SK-N-SH treated with all-trans-retinoic acid at 6 μM for 48 hours (cell line): ENCODE measurements around the gene TGFA.

Source experiments
- ATAC-seq: fragments of 200-7000 bp; cut with Tn5 transposase; 3 replicates; pipeline ENCODE4 v1.9.1; 2020; ENCODE audit warnings: mild to moderate bottlenecking, moderate library complexity
- ARNTL ChIP-seq: fragments of 450-650 bp; formaldehyde crosslinking; IDR thresholded peaks from 2 replicates; pipeline ENCODE4 v1.5.0; 2020; ENCODE audit warnings: low read depth, mild to moderate bottlenecking, moderate library complexity, borderline replicate concordance
- BACH2 ChIP-seq: fragments of 250-450 bp; sonication (Bioruptor Pico); IDR thresholded peaks from 2 replicates; pipeline ENCODE4 v1.9.0; 2021; ENCODE audit warnings: mild to moderate bottlenecking, borderline replicate concordance
- CSDC2 ChIP-seq: fragments of 250-450 bp; sonication (Bioruptor Pico); IDR thresholded peaks from 2 replicates; pipeline ENCODE4 v1.5.0; 2020; ENCODE audit warnings: mild to moderate bottlenecking, moderate library complexity
- CSRNP3 ChIP-seq: fragments of 250-450 bp; sonication (Bioruptor Pico); IDR thresholded peaks from 2 replicates; pipeline ENCODE4 v1.5.1; 2021; ENCODE audit warnings: mild to moderate bottlenecking, moderate library complexity
- ESRRG ChIP-seq: fragments of 250-450 bp; sonication (Bioruptor Pico); IDR thresholded peaks from 2 replicates; pipeline ENCODE4 v1.6.1; 2021; ENCODE audit warnings: mild to moderate bottlenecking
- GLIS3 ChIP-seq: fragments of 250-450 bp; sonication (Bioruptor Pico); IDR thresholded peaks from 2 replicates; pipeline ENCODE4 v1.5.0; 2020; ENCODE audit warnings: mild to moderate bottlenecking, moderate library complexity
- ISL1 ChIP-seq: fragments of 250-450 bp; sonication (Bioruptor Pico); IDR thresholded peaks from 2 replicates; pipeline ENCODE4 v2.1.2; 2022; ENCODE audit warnings: mild to moderate bottlenecking, moderate library complexity
- OSR1 ChIP-seq: fragments of 250-450 bp; sonication (Bioruptor Pico); IDR thresholded peaks from 2 replicates; pipeline ENCODE4 v1.8.0; 2022; ENCODE audit warnings: moderate library complexity, mild to moderate bottlenecking, inconsistent platforms
- POU6F1 ChIP-seq: fragments of 250-450 bp; sonication (Bioruptor Pico); IDR thresholded peaks from 2 replicates; pipeline ENCODE4 v1.8.0; 2021; ENCODE audit warnings: low read depth, mild to moderate bottlenecking, moderate library complexity, borderline replicate concordance
- PPARA ChIP-seq: fragments of 250-450 bp; sonication (Bioruptor Pico); IDR thresholded peaks from 2 replicates; pipeline ENCODE4 v1.5.0; 2020; ENCODE audit warnings: mild to moderate bottlenecking, borderline replicate concordance
- RARB ChIP-seq: fragments of 250-450 bp; sonication (Bioruptor Pico); IDR thresholded peaks from 2 replicates; pipeline ENCODE4 v1.8.0; 2021; ENCODE audit warnings: mild to moderate bottlenecking, moderate library complexity
- SNAI2 ChIP-seq: fragments of 250-450 bp; sonication (Bioruptor Pico); IDR thresholded peaks from 2 replicates; pipeline ENCODE4 v1.5.0; 2020; ENCODE audit warnings: mild to moderate bottlenecking, moderate library complexity
- TCF4 ChIP-seq: fragments of 250-450 bp; sonication (Bioruptor Pico); IDR thresholded peaks from 2 replicates; pipeline ENCODE4 v1.8.0; 2021; ENCODE audit warnings: mild to moderate bottlenecking, moderate library complexity, borderline replicate concordance
- TOX ChIP-seq: fragments of 250-450 bp; sonication (Bioruptor Pico); IDR thresholded peaks from 2 replicates; pipeline ENCODE4 v1.8.0; 2021; ENCODE audit warnings: mild to moderate bottlenecking, moderate library complexity, borderline replicate concordance
- ZC3H10 ChIP-seq: fragments of 250-450 bp; sonication (Bioruptor Pico); IDR thresholded peaks from 2 replicates; pipeline ENCODE4 v1.5.1; 2021; ENCODE audit warnings: mild to moderate bottlenecking, moderate library complexity
- ZFP3 ChIP-seq: fragments of 250-450 bp; sonication (Bioruptor Pico); IDR thresholded peaks from 2 replicates; pipeline ENCODE4 v1.5.0; 2020; ENCODE audit warnings: mild to moderate bottlenecking, moderate library complexity
- ZFP30 ChIP-seq: fragments of 450-650 bp; formaldehyde crosslinking; IDR thresholded peaks from 2 replicates; pipeline ENCODE4 v1.5.0; 2022; ENCODE audit warnings: mild to moderate bottlenecking, moderate library complexity
- ZNF565 ChIP-seq: fragments of 450-650 bp; formaldehyde crosslinking; conservative IDR thresholded peaks from 2 replicates; pipeline ENCODE4 v1.5.0; 2020; ENCODE audit warnings: low read depth, mild to moderate bottlenecking, moderate library complexity
- ZNF70 ChIP-seq: fragments of 450-650 bp; formaldehyde crosslinking; IDR thresholded peaks from 2 replicates; pipeline ENCODE4 v1.5.0; 2020; ENCODE audit warnings: mild to moderate bottlenecking, moderate library complexity
- ZNF8 ChIP-seq: fragments of 450-650 bp; formaldehyde crosslinking; IDR thresholded peaks from 2 replicates; pipeline ENCODE4 v1.5.0; 2020; ENCODE audit warnings: mild to moderate bottlenecking, moderate library complexity
- TF ChIP-seq, protein P1 (sequence below): fragments of 250-450 bp; sonication (Bioruptor Pico); IDR thresholded peaks from 2 replicates; pipeline ENCODE4 v1.8.0; 2020; ENCODE audit warnings: mild to moderate bottlenecking, moderate library complexity, borderline replicate concordance
- TF ChIP-seq, protein P2 (sequence below): fragments of 250-450 bp; sonication (Bioruptor Pico); IDR thresholded peaks from 2 replicates; pipeline ENCODE4 v1.5.1; 2020; ENCODE audit warnings: low read depth, mild to moderate bottlenecking, moderate library complexity

Gene TGFA

DNA sequence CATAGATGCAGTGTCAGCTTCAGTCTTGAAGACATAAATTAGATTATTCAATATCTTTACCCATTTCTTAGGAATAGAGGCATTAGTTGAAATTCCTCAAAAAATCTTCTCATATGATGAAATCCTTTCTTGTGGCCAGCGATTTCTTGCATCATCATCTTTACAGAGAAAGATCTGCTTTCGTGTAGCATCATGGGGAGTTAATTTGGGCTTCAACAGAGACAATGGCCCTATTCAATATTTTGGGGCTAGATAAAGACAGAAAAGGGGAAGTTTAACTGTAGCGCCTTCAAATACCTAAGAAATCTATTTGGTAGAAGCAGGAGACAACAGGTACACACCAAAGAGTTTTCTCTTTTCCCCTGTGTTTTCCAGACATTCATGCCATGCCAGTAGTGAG is 73.8 kb downstream of the TGFA start:
- no peak for TF ChIP-seq ZFP30
- no peak for TF ChIP-seq TCF4
- TF ChIP-seq, protein P1, sequence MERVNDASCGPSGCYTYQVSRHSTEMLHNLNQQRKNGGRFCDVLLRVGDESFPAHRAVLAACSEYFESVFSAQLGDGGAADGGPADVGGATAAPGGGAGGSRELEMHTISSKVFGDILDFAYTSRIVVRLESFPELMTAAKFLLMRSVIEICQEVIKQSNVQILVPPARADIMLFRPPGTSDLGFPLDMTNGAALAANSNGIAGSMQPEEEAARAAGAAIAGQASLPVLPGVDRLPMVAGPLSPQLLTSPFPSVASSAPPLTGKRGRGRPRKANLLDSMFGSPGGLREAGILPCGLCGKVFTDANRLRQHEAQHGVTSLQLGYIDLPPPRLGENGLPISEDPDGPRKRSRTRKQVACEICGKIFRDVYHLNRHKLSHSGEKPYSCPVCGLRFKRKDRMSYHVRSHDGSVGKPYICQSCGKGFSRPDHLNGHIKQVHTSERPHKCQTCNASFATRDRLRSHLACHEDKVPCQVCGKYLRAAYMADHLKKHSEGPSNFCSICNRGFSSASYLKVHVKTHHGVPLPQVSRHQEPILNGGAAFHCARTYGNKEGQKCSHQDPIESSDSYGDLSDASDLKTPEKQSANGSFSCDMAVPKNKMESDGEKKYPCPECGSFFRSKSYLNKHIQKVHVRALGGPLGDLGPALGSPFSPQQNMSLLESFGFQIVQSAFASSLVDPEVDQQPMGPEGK (CRISPR knock-in tag), result no peak
- no peak for TF ChIP-seq BACH2
- TF ChIP-seq POU6F1 (CRISPR knock-in tag), result no peak
- TF ChIP-seq ISL1 (CRISPR knock-in tag), result no peak
- TF ChIP-seq ZC3H10 (CRISPR knock-in tag), result no peak
- TF ChIP-seq, protein P2, sequence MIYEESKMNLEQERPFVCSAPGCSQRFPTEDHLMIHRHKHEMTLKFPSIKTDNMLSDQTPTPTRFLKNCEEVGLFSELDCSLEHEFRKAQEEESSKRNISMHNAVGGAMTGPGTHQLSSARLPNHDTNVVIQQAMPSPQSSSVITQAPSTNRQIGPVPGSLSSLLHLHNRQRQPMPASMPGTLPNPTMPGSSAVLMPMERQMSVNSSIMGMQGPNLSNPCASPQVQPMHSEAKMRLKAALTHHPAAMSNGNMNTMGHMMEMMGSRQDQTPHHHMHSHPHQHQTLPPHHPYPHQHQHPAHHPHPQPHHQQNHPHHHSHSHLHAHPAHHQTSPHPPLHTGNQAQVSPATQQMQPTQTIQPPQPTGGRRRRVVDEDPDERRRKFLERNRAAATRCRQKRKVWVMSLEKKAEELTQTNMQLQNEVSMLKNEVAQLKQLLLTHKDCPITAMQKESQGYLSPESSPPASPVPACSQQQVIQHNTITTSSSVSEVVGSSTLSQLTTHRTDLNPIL (CRISPR knock-in tag), result no peak
- TF ChIP-seq CSDC2, result no peak
- no peak for TF ChIP-seq TOX (CRISPR knock-in tag)
- TF ChIP-seq ZFP3 (CRISPR knock-in tag), result no peak
- TF ChIP-seq SNAI2 (CRISPR knock-in tag), result no peak
- TF ChIP-seq ESRRG (CRISPR knock-in tag), result no peak
- no peak for TF ChIP-seq ARNTL (CRISPR knock-in tag)
- TF ChIP-seq CSRNP3 (CRISPR knock-in tag), result no peak
- no peak for TF ChIP-seq GLIS3 (CRISPR knock-in tag)
- no peak for TF ChIP-seq ZNF8 (CRISPR knock-in tag)
- no peak for ATAC-seq

DNA sequence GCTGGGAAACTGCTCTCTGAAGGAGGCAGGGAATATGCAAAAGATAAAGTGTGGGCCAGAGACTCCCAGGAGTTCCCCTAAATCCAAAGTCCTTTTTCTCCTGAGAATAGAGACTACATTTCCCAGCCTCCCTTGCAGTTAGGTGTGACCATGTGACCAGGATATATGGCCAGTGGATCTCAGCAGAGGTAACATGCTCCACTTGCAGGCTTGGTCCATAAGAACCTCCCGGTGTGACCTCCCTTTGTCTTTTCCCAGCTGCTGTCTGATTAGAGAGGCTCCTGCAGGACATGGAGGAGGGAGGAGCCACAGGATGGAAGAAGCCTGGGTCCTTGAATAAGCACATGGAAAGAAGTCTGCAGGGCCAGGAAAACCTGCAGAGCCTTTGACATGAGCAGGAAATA is 76.2 kb downstream of the TGFA start:
- ATAC-seq, result no peak
- TF ChIP-seq ZNF70 (no peak), CSDC2 (no peak), ZC3H10 (CRISPR knock-in tag) (no peak), ZNF565 (CRISPR knock-in tag) (no peak), SNAI2 (CRISPR knock-in tag) (no peak), ISL1 (CRISPR knock-in tag) (no peak), ESRRG (CRISPR knock-in tag) (no peak), OSR1 (CRISPR knock-in tag) (no peak), BACH2 (no peak), ARNTL (CRISPR knock-in tag) (no peak), ZFP3 (CRISPR knock-in tag) (no peak), GLIS3 (CRISPR knock-in tag) (no peak), PPARA (CRISPR knock-in tag) (no peak), RARB (no peak), ZNF8 (CRISPR knock-in tag) (no peak)
- TF ChIP-seq, protein P1 (CRISPR knock-in tag), result no peak
- TF ChIP-seq, protein P2 (CRISPR knock-in tag), result no peak
